SKM-1 (cell line): ENCODE data around the gene PTPRN2.

Source experiments
- DNase-seq: peaks from one replicate; lab custom pipeline; 2025; ENCODE audit not compliant: unreplicated experiment; lab: John Stamatoyannopoulos, UW

Gene PTPRN2

DNA sequence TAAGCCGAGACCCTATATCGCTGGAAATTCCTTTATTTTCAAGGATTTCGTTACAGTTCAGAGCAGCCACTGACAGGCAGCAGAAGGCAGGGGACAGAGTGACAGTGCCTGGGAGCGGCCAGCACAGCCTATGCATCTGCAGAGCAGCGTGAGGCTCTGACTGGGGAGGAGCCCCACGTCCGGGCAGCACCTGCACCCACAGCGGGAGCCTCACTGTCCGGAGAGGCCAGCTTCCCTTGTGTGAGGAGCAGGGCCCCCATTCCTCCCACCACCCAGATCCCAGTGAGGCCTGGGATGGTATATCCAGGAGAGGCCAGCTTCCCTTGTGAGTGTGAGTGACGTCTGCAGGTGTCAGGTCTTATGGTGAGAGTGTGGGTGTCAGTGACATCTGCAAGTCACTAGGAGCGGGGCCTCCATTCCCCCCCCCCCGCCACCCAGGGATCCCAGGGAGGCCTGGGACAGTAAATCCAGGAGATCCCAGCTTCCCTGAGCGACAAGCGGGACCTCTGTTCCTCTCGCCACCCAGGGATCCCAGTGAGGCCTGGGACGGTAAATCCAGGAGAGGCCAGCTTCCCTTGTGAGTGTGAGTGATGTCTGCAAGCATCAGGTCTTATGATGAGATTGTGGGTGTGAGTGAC, 259.1 kb downstream of the PTPRN2 start:
- no peak for DNase-seq

DNA sequence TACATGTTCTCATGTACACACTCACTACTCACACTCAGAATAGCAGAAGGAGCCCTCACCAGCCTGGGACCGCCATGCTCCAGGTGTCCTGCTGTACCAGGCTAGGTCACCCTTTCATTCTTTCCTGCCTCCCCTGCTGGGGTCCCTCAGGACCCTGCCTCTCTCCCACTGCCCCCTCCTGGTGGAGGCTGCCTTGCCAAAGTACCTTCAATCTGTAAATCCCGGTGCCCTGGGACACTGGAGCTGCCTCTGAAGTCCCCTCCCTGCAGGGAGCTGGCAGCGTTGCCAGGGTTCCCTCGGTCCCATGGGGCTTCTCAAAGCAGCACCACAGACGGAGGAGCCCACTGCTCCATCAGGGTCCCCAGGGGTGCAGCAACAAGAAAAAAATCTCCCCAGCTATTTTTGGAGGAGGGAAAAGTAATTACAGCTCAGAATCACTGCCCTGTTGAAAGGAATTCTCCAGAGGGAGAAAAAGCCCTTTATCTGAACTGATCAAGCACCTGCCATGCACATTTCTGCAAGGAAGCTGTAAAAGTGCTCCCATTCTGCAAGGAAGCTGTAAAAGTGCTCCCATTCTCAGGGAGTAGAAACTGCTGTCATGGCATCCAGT, 259.9 kb downstream of the PTPRN2 start:
- DNase-seq, result no peak

DNA sequence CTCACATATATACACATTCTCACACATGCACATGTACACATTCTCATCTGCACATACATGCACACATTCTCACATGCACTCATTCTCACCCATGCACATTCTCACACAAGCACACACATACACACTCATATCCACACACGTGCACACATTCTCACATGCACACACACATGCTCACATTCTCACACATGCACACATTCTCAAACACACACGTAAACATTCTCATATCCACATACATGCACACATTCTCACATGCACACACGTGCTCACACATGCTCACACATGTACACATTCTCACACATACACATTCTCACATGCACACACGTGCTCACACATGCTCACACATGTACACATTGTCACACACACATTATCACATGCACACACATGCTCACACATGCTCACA, 260.6 kb downstream of the PTPRN2 start:
- no peak for DNase-seq

DNA sequence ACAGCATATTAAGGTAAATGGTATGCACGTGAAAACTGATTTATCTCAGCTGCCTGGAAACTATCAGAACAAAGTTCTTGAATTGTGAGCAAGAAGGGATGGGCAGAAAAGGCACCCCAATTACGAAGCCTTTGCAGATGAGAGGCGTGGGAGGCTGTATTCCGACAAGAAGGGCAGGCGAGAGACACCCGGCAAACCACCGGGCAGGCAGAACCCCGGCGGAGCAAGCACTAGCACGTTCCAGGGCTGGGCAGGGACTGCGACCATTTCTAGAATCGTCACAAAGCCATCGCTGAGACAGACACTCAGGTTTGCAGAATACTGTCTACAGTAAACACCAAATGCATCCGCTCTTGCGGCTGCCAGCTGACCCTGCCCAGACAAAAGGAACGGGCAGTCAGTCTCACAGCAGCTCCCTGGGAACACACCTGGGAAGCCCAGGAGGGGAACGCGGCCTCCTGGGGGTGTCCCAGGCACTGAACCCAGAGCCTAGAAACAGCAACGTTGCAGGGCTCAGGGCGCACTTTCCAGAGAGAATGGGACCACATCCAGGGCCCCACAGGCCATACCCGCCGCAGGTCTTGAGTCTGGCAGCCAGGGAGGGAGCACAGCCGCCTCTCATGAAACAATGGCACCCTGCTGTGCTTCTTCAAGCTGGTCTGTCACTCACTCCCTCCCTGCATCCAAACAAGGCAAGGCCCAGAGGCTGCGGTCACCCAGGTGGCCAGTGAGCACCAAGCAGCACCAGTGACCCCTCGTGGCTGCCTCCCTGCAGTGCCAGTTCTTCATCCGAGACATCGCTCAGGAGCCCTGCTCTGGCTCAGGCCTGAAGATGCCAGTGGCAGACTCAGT, 261.9 kb downstream of the PTPRN2 start:
- DNase-seq, result no peak

DNA sequence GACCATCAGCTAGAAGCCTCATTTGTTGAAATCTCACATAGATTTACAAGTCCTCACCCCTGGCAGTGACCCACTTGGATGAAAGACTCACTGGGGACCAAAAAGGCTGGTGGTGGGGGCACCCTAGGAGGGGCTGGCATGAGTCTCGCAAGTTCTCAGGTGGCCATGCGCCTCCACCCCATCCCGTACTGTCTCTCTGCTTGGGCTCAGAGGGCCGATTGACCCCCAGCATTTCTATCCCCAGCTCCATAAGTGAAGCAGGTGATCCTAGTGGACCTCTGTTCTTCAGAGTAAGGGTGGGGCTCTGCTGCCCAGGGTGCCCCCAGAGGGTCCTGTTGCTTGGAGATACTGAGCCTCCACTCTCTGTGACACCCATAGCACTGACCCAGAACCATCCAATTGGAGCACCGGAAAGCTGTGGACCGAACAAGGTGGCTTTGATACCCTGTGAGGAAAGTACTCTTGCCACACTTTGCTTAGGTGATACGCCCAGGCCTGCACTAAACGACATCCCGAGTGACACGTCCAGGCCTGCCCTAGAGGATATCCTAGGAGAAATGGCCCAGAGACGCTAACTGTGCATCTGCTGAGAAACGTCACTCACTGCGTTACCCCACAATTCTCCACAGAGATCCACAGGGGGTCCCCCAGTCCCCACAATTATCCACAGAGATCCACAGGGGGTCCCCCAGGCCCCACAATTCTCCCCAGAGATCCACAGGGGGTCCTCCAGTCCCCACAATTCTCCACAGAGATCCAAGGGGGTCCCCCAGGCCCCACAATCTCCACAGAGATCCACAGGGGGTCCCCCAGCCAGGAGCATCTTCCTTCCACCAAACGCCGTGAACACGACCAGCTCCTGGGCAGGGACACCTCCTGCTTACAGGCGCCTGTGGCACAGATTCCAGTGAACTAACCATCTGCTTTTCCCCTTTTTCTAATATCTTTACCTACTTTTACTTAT, 262.9 kb downstream of the PTPRN2 start:
- no peak for DNase-seq

DNA sequence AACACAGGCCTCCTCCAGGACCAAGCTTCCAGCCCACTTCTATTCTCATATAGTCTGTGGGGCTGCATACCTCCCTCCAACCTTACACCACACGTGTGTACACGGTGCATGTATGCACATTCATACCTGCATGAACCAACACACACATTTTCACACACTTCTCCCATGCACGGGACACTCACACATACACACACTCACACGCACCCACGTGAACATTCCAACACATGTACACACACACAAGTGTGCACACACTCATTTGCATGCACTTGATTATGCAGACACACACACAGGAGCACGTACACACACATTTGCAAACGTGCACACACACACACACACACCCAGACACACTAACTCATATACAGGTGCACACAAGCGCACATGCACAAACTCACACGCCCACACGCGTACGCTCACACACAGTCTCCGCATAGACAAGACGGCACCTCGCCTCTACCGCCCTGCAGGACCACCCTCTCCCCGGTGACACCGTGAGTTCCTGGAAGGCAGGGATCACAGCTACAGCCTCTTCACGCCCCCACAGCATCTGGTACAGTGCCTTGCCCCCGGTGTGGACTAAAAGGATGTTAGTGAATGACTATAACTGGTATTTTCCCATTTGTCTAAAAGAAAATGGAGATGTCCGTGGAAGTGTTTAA, 263.8 kb downstream of the PTPRN2 start:
- no peak for DNase-seq

DNA sequence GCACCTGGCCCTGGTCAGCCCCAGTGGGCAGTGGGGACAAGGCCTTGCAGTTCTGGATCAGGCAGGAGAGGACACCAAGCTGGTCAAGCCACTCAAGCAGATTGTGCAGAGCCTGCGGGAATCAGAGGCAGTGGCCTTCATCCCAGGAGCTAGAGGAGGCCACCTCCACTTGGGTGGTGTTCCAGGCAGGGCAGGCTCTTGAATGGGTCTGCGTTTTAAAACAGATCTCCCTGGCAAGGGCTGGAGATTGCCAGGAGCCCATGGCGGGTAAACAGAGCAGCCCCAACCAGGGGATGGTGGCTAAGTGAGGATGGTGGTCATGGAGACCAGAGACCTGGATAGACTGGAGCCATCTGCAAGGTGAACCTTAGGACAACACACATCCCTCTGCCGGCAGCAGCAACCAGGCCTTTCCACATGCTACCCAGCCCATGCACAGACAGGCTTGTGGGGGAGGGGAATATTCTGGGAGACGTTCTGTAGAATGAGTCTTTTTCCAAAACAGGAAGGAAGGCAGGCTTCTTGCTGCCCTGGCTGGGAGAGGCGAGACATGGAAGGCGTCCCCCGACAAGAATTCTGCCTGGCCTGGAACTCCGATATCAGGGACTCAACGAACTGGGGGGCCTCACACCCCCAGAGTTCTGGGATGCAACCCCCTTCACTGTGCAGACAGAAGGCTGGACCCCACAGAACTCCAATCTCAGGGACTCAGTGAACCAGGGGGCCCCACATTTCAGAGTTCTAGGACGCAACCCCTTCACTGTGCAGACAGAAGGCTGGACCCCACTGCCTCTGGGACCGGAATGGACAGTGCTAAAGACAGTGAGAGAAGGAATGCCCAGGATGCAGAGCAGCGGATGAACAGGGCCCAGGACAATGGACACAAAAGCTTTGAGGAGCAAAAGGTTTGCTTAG, 264.8 kb downstream of the PTPRN2 start:
- no peak for DNase-seq

DNA sequence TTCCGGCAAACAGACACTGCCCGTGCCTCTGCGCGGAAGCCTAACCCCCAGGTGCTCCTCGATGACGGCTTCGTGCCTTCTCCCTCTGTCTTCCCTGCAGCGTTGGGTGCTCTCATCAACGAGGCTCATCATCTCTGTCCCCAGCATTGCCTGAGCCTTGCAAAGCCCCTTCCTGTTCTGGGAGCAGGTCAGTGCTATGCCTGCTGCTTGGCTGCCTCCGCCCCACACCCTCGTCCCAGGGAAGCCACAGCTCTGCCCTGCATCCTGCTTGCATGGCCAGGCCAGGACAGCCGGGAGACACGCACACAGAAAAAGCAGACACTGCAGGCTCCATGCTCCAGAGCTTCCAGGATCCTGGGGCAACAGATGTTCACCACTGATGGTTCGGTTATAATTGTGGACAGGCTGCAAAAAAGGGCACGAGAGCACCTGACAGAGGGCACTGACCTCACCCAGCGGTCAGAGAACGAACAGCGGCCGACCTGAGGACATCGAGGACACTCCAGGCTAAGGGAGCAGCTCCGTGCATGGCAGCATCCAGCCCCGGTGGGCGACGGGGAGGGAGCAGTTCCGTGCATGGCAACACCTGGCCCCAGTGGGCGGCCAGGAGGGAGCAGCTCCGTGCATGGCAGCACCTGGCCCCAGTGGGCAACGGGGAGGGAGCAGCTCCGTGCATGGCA, 265.5 kb downstream of the PTPRN2 start:
- DNase-seq, result no peak

DNA sequence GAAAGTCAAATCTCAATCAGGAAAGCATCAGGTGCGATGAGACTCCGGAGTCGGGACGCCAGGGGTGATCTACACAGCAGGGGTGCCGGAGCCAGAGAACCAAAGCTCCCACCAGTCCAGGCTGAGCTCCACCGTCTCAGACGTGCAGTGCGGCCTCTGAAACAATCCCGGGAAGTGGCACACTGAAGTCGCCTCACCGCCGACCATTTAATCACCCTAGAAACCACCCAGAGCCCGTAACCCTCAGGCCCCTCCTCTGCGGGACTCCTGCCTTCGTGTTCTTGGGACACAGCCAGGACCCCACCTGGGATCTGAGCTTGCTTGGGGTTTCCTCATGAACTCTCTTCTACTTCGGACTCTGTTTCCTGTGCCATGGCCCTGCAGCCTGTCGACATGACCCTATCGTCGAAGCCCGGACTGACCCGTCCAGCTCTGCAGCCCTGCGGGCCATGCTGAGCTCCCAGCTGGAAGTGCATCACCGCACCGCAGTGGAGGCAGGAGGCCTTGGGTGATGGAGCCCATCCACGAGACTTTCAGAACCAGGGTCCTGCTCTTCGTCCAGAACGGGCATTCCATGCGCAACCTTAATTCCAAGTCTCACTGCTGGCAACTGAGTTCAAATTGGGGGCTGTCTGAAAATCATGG, 266.4 kb downstream of the PTPRN2 start:
- DNase-seq, result no peak

DNA sequence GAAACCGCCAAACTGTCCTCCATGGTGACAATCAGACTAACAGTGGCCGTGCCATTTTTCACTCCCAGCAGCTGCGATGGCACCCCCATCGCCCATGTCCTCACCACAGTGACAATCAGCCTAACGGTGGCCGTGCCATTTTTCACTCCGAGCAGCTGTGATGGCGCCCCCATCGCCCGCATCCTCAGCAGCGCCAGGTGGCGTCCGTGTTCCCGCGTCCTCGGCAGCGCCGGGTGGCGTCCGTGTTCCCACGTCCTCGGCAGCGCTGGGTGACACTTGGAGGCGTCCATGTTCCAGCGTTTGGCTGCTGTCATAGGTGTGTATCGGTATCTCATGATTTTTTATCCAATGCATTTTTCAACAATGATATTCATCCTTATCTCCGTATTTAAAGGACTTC, 267.3 kb downstream of the PTPRN2 start:
- DNase-seq, result no peak

DNA sequence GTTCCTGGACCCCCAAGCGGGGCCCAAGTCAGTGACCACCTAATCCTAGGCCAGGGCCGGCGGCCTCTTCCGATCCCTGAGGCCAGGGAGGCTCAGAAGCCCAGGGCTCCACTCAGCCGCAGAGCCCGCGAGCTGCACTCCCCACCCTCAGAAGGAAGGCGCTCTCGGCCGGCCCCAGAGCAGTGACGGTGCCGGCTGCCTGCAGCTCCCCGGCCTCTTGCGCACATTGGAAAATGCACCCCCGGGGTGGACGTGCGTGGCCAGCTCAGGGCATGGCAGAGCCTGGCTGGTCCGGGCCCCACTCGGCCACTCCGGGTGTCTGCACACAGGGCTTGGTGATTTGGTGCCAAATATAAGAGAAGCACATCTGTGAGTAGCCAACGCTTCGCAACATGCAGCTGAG, 269.1 kb downstream of the PTPRN2 start:
- DNase-seq, result no peak

DNA sequence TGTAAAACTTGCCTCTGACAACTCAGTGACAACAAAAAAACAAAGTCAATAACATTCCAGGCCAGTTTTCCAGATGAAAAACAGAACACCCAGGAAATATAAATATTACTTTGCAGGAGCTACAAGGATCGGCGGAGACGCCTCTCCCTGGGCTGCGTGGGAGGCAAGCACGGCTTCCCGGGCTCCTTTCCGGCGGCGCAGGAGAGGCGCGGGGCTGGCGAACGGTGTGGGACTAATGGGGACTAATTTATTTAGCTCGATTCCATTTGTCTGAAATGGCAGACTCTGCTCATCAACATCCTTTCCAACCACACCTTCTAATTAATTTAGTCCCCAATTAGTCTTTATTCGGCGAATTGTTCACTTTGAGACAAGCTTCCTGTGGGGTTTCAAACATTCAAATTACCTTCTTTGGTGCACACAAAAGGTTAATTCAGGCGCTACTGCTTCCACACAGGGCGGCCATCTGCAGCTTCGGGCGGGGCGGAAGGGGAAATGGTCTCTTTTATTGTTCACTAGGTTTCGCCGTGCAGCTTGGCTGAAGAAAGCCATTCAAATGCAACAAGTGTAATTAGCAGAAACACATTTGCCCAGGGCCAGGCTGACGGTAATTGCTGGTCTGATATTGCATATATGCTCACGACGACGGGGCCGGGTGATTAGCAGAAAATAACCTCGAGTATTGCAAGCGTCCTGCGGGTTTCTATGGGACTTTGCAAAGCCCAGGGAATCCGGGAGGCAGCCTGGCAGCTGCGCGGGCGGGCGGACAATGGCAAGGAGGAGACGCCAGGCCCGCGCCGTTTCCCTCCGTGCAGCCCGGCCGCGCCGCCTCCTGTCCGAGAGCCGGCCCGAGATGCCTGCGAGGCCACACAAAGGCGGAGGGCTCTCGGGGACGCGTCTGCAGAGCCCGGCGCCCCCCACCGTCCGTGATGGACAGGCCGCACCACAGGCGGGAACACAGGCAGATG, 270.1 kb downstream of the PTPRN2 start:
- no peak for DNase-seq

DNA sequence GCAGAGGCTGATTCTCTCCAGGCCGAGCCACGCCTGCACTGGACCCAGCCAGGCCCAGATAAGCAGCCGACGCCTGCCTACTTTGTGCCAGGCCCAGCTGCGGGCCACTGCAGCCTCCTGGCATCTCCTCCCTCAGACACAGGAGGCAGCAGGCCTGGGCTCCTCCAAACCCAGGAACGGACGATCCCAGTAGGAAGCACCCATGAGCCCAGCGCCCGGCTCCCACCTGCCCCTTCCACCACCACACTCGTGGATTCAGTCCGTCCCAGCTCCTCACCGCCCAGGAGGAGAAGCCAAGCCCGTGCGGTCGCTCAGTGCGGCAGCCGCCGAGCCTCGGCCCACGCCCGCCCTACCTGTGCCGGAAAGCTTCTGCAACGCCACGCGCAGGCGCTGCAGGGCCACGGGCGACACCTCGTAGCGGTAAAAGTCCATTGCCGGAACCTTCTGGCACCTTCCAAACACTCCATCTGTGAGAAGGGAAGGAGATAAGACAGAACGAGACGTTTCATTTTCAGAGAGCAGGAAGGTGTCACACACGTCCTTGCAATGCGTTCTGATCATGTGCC, 271.1 kb downstream of the PTPRN2 start:
- DNase-seq, result no peak

DNA sequence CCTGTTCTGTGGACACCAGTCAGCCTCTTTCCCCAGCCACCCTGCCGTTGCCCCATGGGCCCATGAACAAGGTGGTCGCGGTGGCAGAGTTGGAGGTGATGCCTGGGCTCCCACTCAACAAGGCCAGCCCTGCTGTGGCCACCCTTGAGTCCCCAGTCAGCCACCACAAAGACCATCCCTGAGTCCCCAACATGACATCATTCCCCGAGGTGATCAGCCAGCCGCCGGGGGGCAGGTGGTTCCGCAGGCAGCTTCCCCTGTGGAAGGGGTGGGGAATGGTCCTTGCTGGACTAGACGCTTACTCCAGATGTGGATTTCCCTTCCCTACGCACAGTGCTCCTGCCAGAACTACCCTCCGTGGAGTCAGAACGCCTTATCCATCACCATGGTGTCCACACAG, 271.7 kb downstream of the PTPRN2 start:
- DNase-seq, result no peak

DNA sequence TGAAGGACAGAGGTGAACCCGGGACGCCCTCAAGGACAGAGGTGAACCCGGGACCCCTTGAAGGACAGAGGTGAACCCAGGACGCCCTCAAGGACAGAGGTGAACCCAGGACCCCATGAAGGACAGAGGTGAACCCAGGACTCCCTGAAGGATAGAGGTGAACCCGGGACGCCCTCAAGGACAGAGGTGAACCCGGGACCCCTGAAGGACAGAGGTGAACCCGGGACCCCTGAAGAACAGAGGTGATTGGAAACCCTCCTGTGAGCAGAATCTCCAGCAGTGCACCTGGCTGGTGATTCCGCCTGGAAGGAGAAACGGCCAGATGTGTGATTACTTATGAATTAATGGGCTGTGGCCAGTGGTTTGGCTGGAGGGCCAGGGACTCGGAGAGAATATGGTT, 272.3 kb downstream of the PTPRN2 start:
- no peak for DNase-seq

DNA sequence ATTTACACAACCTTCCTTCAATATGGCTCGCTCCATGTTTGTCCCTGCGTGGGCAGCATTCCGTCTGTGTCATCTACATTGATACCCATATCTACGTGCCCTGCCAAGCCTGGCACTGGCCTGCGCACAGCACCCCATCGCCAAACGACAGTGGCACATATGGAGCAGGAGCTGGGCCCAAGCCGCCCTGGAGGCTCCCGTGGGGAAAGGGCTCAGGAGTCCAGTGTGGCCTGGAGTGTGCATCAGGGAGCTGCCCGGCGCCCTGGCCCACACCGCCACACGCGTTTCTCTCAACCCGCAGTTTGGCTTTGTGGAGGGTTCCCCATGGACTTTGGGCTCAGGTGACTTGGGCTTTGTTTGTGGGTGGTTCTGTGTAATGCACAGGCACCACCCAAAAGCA, 273.2 kb downstream of the PTPRN2 start:
- no peak for DNase-seq

DNA sequence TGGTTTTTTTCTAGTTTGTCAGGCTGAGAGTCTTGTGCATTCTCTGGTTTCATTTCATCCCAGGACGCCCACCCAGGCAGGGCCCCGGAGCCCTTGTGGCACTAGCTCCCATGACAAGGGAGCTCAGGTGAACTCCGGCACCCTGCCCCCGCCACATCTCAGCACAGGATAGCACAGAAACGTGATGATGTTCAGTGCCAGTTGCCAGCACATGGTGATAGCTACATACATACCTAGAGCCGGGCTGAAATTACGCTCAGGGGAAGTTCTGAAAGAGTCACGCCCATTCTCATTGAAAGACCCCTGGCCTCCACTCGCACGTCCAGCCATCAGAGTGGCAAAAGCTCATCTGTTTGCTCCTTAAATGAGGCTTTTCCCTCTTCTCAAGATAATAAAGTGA, 273.7 kb downstream of the PTPRN2 start:
- no peak for DNase-seq
